Measurements from ENCODE around the gene TENM4.

TENM4 gene

GRCh38 chr11:79366218-79366617 lies 74.6 kb downstream of the TENM4 start:
- TF ChIP-seq EP300 (IDR thresholded peaks at IDR 0.05; ENCODE audit: borderline replicate concordance) (no peak), YY1 (IDR thresholded peaks at IDR 0.05; ENCODE audit: low read depth) (no peak), USF1 (IDR thresholded peaks at IDR 0.05) (no peak)

DNA sequence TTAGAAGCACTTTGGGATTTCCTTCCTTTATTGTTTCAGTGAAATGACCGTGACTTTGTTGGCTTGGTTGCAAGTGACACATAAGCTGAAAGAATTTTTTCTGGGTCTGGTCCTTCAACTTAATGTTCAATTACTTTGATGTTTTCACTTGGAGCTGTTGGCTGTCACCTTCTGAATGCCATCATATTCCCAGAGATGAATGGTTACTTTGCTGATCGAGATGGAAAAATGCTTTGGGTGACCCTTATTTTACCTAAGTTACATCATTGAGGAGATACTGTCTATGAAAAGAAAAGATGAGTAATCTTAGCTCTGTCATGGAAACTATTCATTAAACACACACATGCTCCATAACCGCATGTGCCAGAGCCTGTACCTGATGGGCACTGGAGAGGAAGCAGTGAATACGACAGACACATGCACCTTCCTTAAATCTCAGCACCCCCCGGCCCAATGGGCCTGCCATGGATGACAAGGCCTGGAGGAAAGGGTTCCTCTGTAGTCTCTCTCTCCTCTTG lies 76.9 kb downstream of the TENM4 start:
- TF ChIP-seq, protein P1, sequence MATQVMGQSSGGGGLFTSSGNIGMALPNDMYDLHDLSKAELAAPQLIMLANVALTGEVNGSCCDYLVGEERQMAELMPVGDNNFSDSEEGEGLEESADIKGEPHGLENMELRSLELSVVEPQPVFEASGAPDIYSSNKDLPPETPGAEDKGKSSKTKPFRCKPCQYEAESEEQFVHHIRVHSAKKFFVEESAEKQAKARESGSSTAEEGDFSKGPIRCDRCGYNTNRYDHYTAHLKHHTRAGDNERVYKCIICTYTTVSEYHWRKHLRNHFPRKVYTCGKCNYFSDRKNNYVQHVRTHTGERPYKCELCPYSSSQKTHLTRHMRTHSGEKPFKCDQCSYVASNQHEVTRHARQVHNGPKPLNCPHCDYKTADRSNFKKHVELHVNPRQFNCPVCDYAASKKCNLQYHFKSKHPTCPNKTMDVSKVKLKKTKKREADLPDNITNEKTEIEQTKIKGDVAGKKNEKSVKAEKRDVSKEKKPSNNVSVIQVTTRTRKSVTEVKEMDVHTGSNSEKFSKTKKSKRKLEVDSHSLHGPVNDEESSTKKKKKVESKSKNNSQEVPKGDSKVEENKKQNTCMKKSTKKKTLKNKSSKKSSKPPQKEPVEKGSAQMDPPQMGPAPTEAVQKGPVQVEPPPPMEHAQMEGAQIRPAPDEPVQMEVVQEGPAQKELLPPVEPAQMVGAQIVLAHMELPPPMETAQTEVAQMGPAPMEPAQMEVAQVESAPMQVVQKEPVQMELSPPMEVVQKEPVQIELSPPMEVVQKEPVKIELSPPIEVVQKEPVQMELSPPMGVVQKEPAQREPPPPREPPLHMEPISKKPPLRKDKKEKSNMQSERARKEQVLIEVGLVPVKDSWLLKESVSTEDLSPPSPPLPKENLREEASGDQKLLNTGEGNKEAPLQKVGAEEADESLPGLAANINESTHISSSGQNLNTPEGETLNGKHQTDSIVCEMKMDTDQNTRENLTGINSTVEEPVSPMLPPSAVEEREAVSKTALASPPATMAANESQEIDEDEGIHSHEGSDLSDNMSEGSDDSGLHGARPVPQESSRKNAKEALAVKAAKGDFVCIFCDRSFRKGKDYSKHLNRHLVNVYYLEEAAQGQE (IDR thresholded peaks at IDR 0.05; ENCODE audit: low read depth) = no peak
- TF ChIP-seq FOXM1 (IDR thresholded peaks at IDR 0.05; ENCODE audit: borderline replicate concordance, low read depth) = no peak
- no peak for TF ChIP-seq CEBPB (IDR thresholded peaks at IDR 0.05)
- TF ChIP-seq TCF12 (IDR thresholded peaks at IDR 0.05; ENCODE audit: low read depth) = no peak
- TF ChIP-seq TEAD4 (IDR thresholded peaks at IDR 0.05) = no peak
- no peak for TF ChIP-seq EP300 (IDR thresholded peaks at IDR 0.05; ENCODE audit: borderline replicate concordance)
- no peak for TF ChIP-seq CREB1 (IDR thresholded peaks at IDR 0.05; ENCODE audit: low read depth)
- TF ChIP-seq RAD21 (IDR thresholded peaks at IDR 0.05; ENCODE audit: low read depth) = no peak
- no peak for TF ChIP-seq USF1 (IDR thresholded peaks at IDR 0.05)
- TF ChIP-seq EGR1 (IDR thresholded peaks at IDR 0.05) = no peak
- TF ChIP-seq YY1 (IDR thresholded peaks at IDR 0.05; ENCODE audit: low read depth) = no peak
- TF ChIP-seq, protein P2, sequence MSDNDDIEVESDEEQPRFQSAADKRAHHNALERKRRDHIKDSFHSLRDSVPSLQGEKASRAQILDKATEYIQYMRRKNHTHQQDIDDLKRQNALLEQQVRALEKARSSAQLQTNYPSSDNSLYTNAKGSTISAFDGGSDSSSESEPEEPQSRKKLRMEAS (IDR thresholded peaks at IDR 0.05) = no peak
- no peak for TF ChIP-seq NFIC (IDR thresholded peaks at IDR 0.05)
- TF ChIP-seq TAF1 (IDR thresholded peaks at IDR 0.05; ENCODE audit: low read depth) = no peak

DNA sequence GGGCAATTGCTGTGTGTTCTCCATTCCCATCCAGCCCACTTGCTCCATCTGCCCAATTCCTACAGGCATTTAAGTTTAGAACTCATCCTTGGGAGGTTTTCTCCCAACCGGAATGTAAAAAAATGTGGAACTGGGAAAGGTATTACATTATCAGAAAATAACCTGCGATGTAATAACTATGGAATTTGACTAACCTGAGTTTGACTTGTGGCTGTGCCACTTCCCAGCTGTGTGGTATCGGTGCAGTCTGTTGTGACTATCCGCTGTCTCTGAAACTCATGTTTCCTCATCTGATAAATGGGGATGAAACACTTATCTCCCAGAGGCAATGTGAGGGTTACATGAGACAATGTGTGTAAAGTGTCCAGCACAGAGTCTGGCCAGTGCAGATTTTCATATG lies 77.6 kb downstream of the TENM4 start:
- no peak for TF ChIP-seq YY1 (IDR thresholded peaks at IDR 0.05; ENCODE audit: low read depth)
- no peak for TF ChIP-seq EP300 (IDR thresholded peaks at IDR 0.05; ENCODE audit: borderline replicate concordance)
- no peak for TF ChIP-seq EGR1 (IDR thresholded peaks at IDR 0.05)
- no peak for TF ChIP-seq TAF1 (IDR thresholded peaks at IDR 0.05; ENCODE audit: low read depth)
- TF ChIP-seq TEAD4 (IDR thresholded peaks at IDR 0.05) = no peak
- TF ChIP-seq, protein P2 (IDR thresholded peaks at IDR 0.05) = no peak
- no peak for TF ChIP-seq CREB1 (IDR thresholded peaks at IDR 0.05; ENCODE audit: low read depth)
- no peak for TF ChIP-seq CEBPB (IDR thresholded peaks at IDR 0.05)
- TF ChIP-seq, protein P1 (IDR thresholded peaks at IDR 0.05; ENCODE audit: low read depth) = no peak
- TF ChIP-seq ZBTB7A (IDR thresholded peaks at IDR 0.05; ENCODE audit: low read depth) = no peak
- TF ChIP-seq TCF12 (IDR thresholded peaks at IDR 0.05; ENCODE audit: low read depth) = no peak
- TF ChIP-seq NFIC (IDR thresholded peaks at IDR 0.05) = no peak

DNA sequence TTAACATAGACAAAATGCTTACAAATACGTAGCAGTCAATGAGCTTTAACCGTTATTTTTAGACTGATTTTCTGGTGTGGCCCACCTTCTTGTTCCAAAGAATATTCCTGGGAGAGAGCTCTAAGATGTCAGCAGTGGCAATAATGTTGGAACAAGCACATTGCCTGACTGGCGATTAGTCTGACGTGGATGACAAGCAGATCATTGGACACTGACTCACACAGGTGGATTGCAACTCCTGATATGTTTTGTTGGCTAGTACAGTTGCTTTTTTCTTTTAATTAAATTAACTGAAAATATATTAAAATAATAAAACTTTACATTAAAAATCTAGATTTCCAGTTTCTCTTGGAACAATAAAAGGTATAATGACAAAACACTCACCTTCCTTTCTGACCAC lies 78.0 kb downstream of the TENM4 start:
- TF ChIP-seq EGR1 (IDR thresholded peaks at IDR 0.05) = no peak
- TF ChIP-seq USF1 (IDR thresholded peaks at IDR 0.05) = no peak
- no peak for TF ChIP-seq TCF12 (IDR thresholded peaks at IDR 0.05; ENCODE audit: low read depth)
- TF ChIP-seq TAF1 (IDR thresholded peaks at IDR 0.05; ENCODE audit: low read depth) = no peak
- no peak for TF ChIP-seq NFIC (IDR thresholded peaks at IDR 0.05)
- TF ChIP-seq EP300 (IDR thresholded peaks at IDR 0.05; ENCODE audit: borderline replicate concordance) = no peak
- TF ChIP-seq, protein P2 (IDR thresholded peaks at IDR 0.05) = no peak
- TF ChIP-seq RAD21 (IDR thresholded peaks at IDR 0.05; ENCODE audit: low read depth) = no peak
- TF ChIP-seq TEAD4 (IDR thresholded peaks at IDR 0.05) = no peak
- TF ChIP-seq FOXM1 (IDR thresholded peaks at IDR 0.05; ENCODE audit: borderline replicate concordance, low read depth) = no peak
- no peak for TF ChIP-seq YY1 (IDR thresholded peaks at IDR 0.05; ENCODE audit: low read depth)
- no peak for TF ChIP-seq CREB1 (IDR thresholded peaks at IDR 0.05; ENCODE audit: low read depth)
- TF ChIP-seq, protein P1 (IDR thresholded peaks at IDR 0.05; ENCODE audit: low read depth) = no peak

All from Ishikawa (cell line).